ENCODE results near the gene HRG. TPM values are rescaled to one million over a fixed set of nuclear protein-coding genes. Genes with fewer than 3 reads are reported as not detected.
"Not testable (repeated sequence)": the region's sequence is repeated elsewhere in the genome, so short reads cannot be mapped to it uniquely, and the experiment has no call there.

The HRG gene
- total and polyA plus RNA-seq, 2 experiments from 2014 or later, result not detected

- Histone ChIP-seq H3K9me3 (ENCODE audit: low read depth) (no peaks in the 10 kb centered on the region), H3K36me3 (no peaks in the 10 kb centered on the region), H3K4me3 (no peak overlapping the region), H3K27ac (no peak overlapping the region), H3K27me3 (no peaks in the 10 kb centered on the region), H3K4me1 (ENCODE audit: low read depth) (no peaks in the 10 kb centered on the region)
- DNase-seq (ENCODE audit: low read depth in 1 of 2, low spot score in 1 of 2), result no peak
- TF ChIP-seq CTCF (IDR thresholded peaks at IDR 0.05; ENCODE audit: low read depth, low read length), result no peak
These were observed 39.5 kb upstream of the HRG start for GRCh38 chr3:186626254-186626847.

GRCh38 chr3:186627852-186628414, 37.9 kb upstream of the HRG start:
- TF ChIP-seq CTCF (IDR thresholded peaks at IDR 0.05; ENCODE audit: low read depth, low read length), result no peak
- Histone ChIP-seq H3K9me3 (ENCODE audit: low read depth) (no peaks in the 10 kb centered on the region), H3K27ac (no peak overlapping the region), H3K4me1 (ENCODE audit: low read depth) (no peaks in the 10 kb centered on the region), H3K27me3 (no peaks in the 10 kb centered on the region), H3K4me3 (no peak overlapping the region), H3K36me3 (no peaks in the 10 kb centered on the region)
- no peak for DNase-seq (ENCODE audit: low read depth in 1 of 2, low spot score in 1 of 2)

GRCh38 chr3:186628756-186629155, 37.1 kb upstream of the HRG start:
- TF ChIP-seq CTCF (IDR thresholded peaks at IDR 0.05; ENCODE audit: low read depth, low read length), result no peak
- Histone ChIP-seq H3K4me1 (ENCODE audit: low read depth) (no peaks in the 10 kb centered on the region), H3K36me3 (no peaks in the 10 kb centered on the region), H3K27ac (no peak overlapping the region), H3K27me3 (no peaks in the 10 kb centered on the region), H3K9me3 (ENCODE audit: low read depth) (no peaks in the 10 kb centered on the region), H3K4me3 (no peak overlapping the region)
- no peak for DNase-seq (ENCODE audit: low read depth in 1 of 2, low spot score in 1 of 2)

GRCh38 chr3:186630950-186631641, 34.7 kb upstream of the HRG start:
- no peaks in the 10 kb centered on the region for H3K36me3 ChIP-seq
- no peaks in the 10 kb centered on the region for H3K27me3 ChIP-seq
- no peak overlapping the region for H3K27ac ChIP-seq
- H3K9me3 ChIP-seq (ENCODE audit: low read depth), result no peaks in the 10 kb centered on the region
- no peak for DNase-seq (ENCODE audit: low read depth in 1 of 2, low spot score in 1 of 2)
- no peak overlapping the region for H3K4me3 ChIP-seq
- no peak for TF ChIP-seq CTCF (IDR thresholded peaks at IDR 0.05; ENCODE audit: low read depth, low read length)
- H3K4me1 ChIP-seq (ENCODE audit: low read depth), result no peaks in the 10 kb centered on the region

- no peak for DNase-seq (ENCODE audit: low read depth in 1 of 2, low spot score in 1 of 2)
- TF ChIP-seq CTCF (IDR thresholded peaks at IDR 0.05; ENCODE audit: low read depth, low read length), result no peak
- H3K4me1 ChIP-seq (ENCODE audit: low read depth), result no peaks in the 10 kb centered on the region
- no peaks in the 10 kb centered on the region for H3K9me3 ChIP-seq (ENCODE audit: low read depth)
- no peaks in the 10 kb centered on the region for H3K36me3 ChIP-seq
- no peak overlapping the region for H3K4me3 ChIP-seq
- no peak overlapping the region for H3K27ac ChIP-seq
- H3K27me3 ChIP-seq, result no peaks in the 10 kb centered on the region
These were observed 32.3 kb upstream of the HRG start for GRCh38 chr3:186633481-186633880.

- not testable (repeated sequence) for H3K27ac ChIP-seq; H3K36me3 ChIP-seq; H3K27me3 ChIP-seq; H3K4me1 ChIP-seq (ENCODE audit: low read depth); H3K4me3 ChIP-seq; DNase-seq (ENCODE audit: low read depth in 1 of 2, low spot score in 1 of 2); H3K9me3 ChIP-seq (ENCODE audit: low read depth)
These were observed 31.6 kb upstream of the HRG start for GRCh38 chr3:186634207-186634606.
